Panc1 (cell line): ENCODE results near the gene ETFDH.

Experiments
- POLR2AphosphoS5 ChIP-seq: IDR thresholded peaks from 2 replicates; pipeline ENCODE4 v1.6.1; 2012; ENCODE audit warnings: mild to moderate bottlenecking, low read depth, low read length, moderate library complexity
- REST ChIP-seq, 2 experiments: IDR thresholded peaks; 2 replicates each; pipeline ENCODE4 v1.6.1; 2011 to 2012; ENCODE audit warnings: low read depth in 2 of 2, control low read depth in 1 of 2, low read length in 1 of 2, mild to moderate bottlenecking in 1 of 2, moderate library complexity in 1 of 2; ENCODE audit not compliant: insufficient read depth in 1 of 2
- SIN3A ChIP-seq: IDR thresholded peaks from 2 replicates; pipeline ENCODE4 v1.6.1; 2012; ENCODE audit warnings: low read depth, mild to moderate bottlenecking, low read length, moderate library complexity, borderline replicate concordance; ENCODE audit not compliant: insufficient read depth
- TF ChIP-seq, protein P1 (sequence below): fragments of 450-650 bp; IDR thresholded peaks from 2 replicates; pipeline ENCODE4 v1.5.1; 2017; ENCODE audit warnings: mild to moderate bottlenecking

DNA sequence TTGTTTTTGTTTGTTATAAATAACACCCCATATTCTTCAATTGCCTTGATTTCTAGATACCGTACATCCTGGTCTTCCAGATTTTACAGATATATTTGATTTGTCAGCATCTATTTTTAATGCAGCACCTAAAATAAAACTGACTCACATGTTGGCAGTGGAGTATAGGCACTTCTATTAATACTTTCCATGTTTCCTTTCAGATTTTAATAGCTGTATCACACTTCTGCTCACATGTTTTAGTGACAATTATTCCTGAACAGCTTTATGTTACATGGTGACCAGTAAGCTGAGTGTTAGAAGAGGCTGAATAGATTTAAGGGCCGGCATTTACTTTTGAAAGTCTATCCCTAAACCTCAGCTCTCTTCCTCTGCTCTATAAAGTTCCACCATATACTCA is 46.6 kb upstream of the ETFDH start:
- TF ChIP-seq, protein P1, sequence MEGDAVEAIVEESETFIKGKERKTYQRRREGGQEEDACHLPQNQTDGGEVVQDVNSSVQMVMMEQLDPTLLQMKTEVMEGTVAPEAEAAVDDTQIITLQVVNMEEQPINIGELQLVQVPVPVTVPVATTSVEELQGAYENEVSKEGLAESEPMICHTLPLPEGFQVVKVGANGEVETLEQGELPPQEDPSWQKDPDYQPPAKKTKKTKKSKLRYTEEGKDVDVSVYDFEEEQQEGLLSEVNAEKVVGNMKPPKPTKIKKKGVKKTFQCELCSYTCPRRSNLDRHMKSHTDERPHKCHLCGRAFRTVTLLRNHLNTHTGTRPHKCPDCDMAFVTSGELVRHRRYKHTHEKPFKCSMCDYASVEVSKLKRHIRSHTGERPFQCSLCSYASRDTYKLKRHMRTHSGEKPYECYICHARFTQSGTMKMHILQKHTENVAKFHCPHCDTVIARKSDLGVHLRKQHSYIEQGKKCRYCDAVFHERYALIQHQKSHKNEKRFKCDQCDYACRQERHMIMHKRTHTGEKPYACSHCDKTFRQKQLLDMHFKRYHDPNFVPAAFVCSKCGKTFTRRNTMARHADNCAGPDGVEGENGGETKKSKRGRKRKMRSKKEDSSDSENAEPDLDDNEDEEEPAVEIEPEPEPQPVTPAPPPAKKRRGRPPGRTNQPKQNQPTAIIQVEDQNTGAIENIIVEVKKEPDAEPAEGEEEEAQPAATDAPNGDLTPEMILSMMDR: no peak
- no peak for TF ChIP-seq REST (IDR thresholded peaks at IDR 0.05; ENCODE audit: insufficient read depth in 1 of 2, low read depth in 2 of 2, low read length in 1 of 2)
- TF ChIP-seq POLR2AphosphoS5: no peak
- no peak for TF ChIP-seq SIN3A
